Kasumi-1 (cell line): ENCODE data around the gene KCNJ6.
A peak's percentile ranks its signal among the peaks of the same experiment; 100 is the strongest.

ENCODE experiments used
- DNase-seq, 2 experiments: peaks; one replicate each; lab custom pipeline; 2025; lab: John Stamatoyannopoulos, UW

KCNJ6 gene

GRCh38 chr21:37904856-37905255, 11.4 kb downstream of the KCNJ6 start:
- no peak for DNase-seq

- DNase-seq, result no peak
Measured at GRCh38 chr21:37903396-37903795, 12.9 kb downstream of the KCNJ6 start.

- no peak for DNase-seq
Measured at GRCh38 chr21:37899146-37899545, 17.1 kb downstream of the KCNJ6 start.

GRCh38 chr21:37896788-37897187, 19.5 kb downstream of the KCNJ6 start:
- DNase-seq, result no peak

- DNase-seq, result no peak
Measured at GRCh38 chr21:37891972-37892371, 24.3 kb downstream of the KCNJ6 start.

GRCh38 chr21:37888659-37889058, 27.6 kb downstream of the KCNJ6 start:
- DNase-seq, result no peak

GRCh38 chr21:37886726-37887299, 29.4 kb downstream of the KCNJ6 start:
- DNase-seq, result no peak

- no peak for DNase-seq
Measured at GRCh38 chr21:37886120-37886519, 30.1 kb downstream of the KCNJ6 start.

- no peak for DNase-seq
Measured at GRCh38 chr21:37878946-37879660, 37.2 kb downstream of the KCNJ6 start.

GRCh38 chr21:37877888-37878684, 38.2 kb downstream of the KCNJ6 start:
- DNase-seq, result no peak

GRCh38 chr21:37877171-37877570, 39.1 kb downstream of the KCNJ6 start:
- DNase-seq, result no peak

- DNase-seq, result no peak
Measured at GRCh38 chr21:37876561-37876960, 39.7 kb downstream of the KCNJ6 start.

GRCh38 chr21:37874904-37875780, 41.1 kb downstream of the KCNJ6 start:
- no peak for DNase-seq

- DNase-seq, result no peak
Measured at GRCh38 chr21:37874481-37874880, 41.8 kb downstream of the KCNJ6 start.

GRCh38 chr21:37873655-37874054, 42.6 kb downstream of the KCNJ6 start:
- DNase-seq, result peak in 1 of 2 experiments; percentile 0

- no peak for DNase-seq
Measured at GRCh38 chr21:37871121-37871862, 45.0 kb downstream of the KCNJ6 start.

- DNase-seq, result no peak
Measured at GRCh38 chr21:37870221-37870620, 46.0 kb downstream of the KCNJ6 start.

- DNase-seq, result no peak
Measured at GRCh38 chr21:37869661-37870060, 46.6 kb downstream of the KCNJ6 start.

GRCh38 chr21:37868446-37869295, 47.6 kb downstream of the KCNJ6 start:
- DNase-seq, result no peak

GRCh38 chr21:37866027-37866426, 50.2 kb downstream of the KCNJ6 start:
- DNase-seq, result peak; percentile 67 to 69
